ENCODE data around the gene KTN1.

Gene KTN1

GRCh38 chr14:55571125-55571889, 8.7 kb upstream of the KTN1 start:
- in situ Hi-C loops (cut with HindIII; ENCODE audit: low sequenced_read_pairs), result no loop called here

GRCh38 chr14:55572578-55572977, 7.4 kb upstream of the KTN1 start:
- in situ Hi-C loops (cut with HindIII; ENCODE audit: low sequenced_read_pairs), result no loop called here

GRCh38 chr14:55574988-55575387, 5.0 kb upstream of the KTN1 start:
- in situ Hi-C loops (cut with HindIII; ENCODE audit: low sequenced_read_pairs), result no loop called here

- in situ Hi-C loops (cut with HindIII; ENCODE audit: low sequenced_read_pairs), result no loop called here
These were observed 2.8 kb upstream of the KTN1 start for GRCh38 chr14:55577229-55577628.

- in situ Hi-C loops (cut with HindIII; ENCODE audit: low sequenced_read_pairs), result no loop called here
These were observed 1.5 kb upstream of the KTN1 start for GRCh38 chr14:55578511-55578910.

GRCh38 chr14:55580470-55581341, 699 bp downstream of the KTN1 start:
- in situ Hi-C loops (cut with HindIII; ENCODE audit: low sequenced_read_pairs), result no loop called here

- in situ Hi-C loops (cut with HindIII; ENCODE audit: low sequenced_read_pairs), result no loop called here
These were observed 1.4 kb downstream of the KTN1 start for GRCh38 chr14:55581342-55581771.

- in situ Hi-C loops (cut with HindIII; ENCODE audit: low sequenced_read_pairs), result no loop called here
These were observed 2.7 kb downstream of the KTN1 start for GRCh38 chr14:55582746-55583145.

GRCh38 chr14:55583942-55584468, 4.0 kb downstream of the KTN1 start:
- in situ Hi-C loops (cut with HindIII; ENCODE audit: low sequenced_read_pairs), result no loop called here

- in situ Hi-C loops (cut with HindIII; ENCODE audit: low sequenced_read_pairs), result no loop called here
These were observed 5.8 kb downstream of the KTN1 start for GRCh38 chr14:55585854-55586253.

GRCh38 chr14:55586411-55586810, 6.4 kb downstream of the KTN1 start:
- in situ Hi-C loops (cut with HindIII; ENCODE audit: low sequenced_read_pairs), result no loop called here

GRCh38 chr14:55587847-55588246, 7.8 kb downstream of the KTN1 start:
- in situ Hi-C loops (cut with HindIII; ENCODE audit: low sequenced_read_pairs), result no loop called here

- in situ Hi-C loops (cut with HindIII; ENCODE audit: low sequenced_read_pairs), result no loop called here
These were observed 8.3 kb downstream of the KTN1 start for GRCh38 chr14:55588259-55588699.

GRCh38 chr14:55589171-55589570, 9.2 kb downstream of the KTN1 start:
- in situ Hi-C loops (cut with HindIII; ENCODE audit: low sequenced_read_pairs), result no loop called here

- in situ Hi-C loops (cut with HindIII; ENCODE audit: low sequenced_read_pairs), result no loop called here
These were observed 12.4 kb downstream of the KTN1 start for GRCh38 chr14:55592436-55592835.

GRCh38 chr14:55593698-55594097, 13.7 kb downstream of the KTN1 start:
- in situ Hi-C loops (cut with HindIII; ENCODE audit: low sequenced_read_pairs), result no loop called here

GRCh38 chr14:55599250-55599879, 19.4 kb downstream of the KTN1 start:
- in situ Hi-C loops (cut with HindIII; ENCODE audit: low sequenced_read_pairs), result no loop called here

GRCh38 chr14:55600784-55601561, 21.0 kb downstream of the KTN1 start:
- in situ Hi-C loops (cut with HindIII; ENCODE audit: low sequenced_read_pairs), result no loop called here

- in situ Hi-C loops (cut with HindIII; ENCODE audit: low sequenced_read_pairs), result no loop called here
These were observed 23.5 kb downstream of the KTN1 start for GRCh38 chr14:55603401-55603953.

GRCh38 chr14:55604488-55604887, 24.5 kb downstream of the KTN1 start:
- in situ Hi-C loops (cut with HindIII; ENCODE audit: low sequenced_read_pairs), result no loop called here
